Measurements from ENCODE around the gene RCN1.
A peak's percentile ranks its signal among the peaks of the same experiment; 100 is the strongest.
"Not testable (repeated sequence)": the region's sequence is repeated elsewhere in the genome, so short reads cannot be mapped to it uniquely, and the experiment has no call there.

RCN1 gene

DNA sequence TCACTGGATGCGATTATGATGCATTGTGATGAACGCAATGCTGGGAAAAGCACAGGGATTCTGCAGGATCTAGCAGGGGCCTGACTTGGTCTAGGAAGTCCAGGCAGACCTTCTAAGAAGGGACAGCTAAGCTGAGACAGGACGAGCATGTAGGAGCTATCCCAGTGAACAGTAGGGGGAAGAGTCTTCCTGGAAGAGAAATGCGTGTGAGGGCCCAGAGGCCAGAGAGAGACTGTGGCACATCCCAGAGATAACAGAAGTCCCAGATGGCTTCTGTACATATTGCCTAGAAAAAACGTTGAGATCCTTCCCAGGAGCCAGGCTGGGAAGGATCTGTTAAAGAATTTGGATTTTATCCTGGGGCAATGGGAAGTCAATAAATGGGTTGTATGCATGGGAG lies 24.6 kb downstream of the RCN1 start:
- no peak for DNase-seq

DNA sequence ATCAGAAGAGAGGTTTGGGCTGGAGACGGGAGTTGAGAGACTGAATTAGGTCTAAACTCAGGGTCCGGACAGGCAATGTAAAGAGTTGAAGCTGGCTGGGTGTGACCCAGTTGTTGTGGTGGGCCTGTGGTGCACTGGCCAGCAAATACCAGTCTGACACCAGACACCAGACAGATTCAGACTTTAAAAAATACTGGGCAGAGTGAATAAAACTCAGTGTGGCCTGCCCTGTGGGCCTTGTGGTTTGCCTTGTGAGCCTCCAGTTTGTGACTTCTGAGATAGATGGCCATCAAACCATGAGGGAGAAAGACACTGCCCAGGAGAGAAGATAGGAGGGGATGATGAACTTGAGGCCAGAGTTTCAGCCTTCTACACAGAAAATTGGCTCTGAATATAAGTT lies 25.8 kb downstream of the RCN1 start:
- DNase-seq, result no peak

DNA sequence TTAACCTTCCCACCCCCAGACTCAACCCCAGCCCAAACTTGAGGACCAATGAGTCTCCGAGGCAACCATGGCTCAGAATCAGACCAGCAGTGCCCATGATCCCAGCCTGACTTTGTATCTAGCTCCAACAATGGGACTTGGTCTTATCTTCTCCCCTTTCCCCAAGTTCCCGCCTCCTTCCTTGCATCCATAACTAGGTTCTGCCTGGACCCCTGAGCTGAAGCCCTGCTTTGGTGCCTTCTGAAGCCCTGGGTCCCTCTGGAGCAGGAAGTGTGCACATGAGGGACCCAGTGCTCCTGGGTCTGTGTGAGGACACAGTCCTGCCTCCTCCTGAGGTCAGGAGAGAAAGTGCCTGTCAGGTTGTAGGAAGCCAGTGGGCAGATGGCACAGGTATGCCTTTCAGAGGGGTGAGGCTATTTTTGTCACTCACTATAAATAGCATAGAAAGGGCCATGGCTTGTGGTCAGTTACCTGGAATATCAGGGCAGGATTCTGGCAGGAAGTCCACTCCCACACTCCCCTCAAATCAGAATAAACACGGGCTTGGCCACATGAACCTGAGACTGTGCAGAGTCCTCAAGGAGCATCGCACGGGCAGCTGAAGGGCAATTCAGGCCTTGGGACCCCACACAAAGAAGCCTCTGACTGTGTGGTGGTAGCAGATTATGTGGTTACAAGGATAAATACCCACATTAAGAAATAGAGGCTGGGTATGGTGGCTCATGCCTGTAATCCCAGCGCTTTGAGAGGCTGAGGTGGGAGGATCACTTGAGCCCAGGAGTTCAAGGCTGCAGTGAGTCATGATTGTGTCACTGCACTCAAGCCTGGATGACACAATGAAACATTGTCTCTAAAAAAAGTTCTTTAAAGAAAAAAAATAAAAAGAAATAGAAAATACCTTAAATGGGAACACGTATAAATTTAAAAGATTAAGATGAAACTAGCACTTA lies 27.4 kb downstream of the RCN1 start:
- no peak for DNase-seq

DNA sequence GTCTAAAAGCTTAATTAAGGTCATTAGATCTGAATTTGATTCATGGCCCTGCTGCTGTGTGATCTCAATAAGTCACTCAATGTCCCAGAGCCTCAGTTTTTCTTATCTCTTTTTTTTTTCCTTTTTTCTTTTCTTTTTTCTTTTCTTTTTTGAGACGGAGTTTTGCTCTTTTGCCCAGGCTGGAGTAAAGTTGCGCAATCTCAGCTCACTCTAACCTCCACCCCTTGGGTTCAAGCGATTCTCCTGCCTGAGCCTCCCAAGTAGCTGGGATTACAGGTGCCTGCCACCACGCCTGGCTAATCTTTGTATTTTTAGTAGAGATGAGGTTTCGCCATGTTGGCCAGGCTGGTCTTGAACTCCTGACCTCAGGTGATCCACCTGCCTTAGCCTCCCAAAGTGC lies 28.3 kb downstream of the RCN1 start:
- DNase-seq, result not testable (repeated sequence)

DNA sequence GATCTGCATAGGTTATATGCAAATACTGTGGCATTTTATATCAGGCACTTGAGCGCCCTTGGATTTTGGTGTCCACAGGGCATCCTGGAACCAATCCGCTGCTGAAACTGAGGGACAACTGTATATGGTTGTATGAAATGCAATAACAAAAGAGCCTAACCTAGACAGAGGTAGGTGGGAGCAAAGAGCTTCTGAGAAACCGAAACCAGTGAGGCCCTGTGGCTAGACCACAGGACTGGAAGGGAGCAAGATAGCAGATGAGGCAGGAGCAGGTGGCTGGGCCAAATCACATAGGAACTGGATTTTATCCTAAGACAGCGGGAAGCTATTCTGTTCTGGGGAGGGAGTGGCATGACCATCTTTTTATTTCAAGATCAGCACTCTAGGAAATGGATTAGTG lies 30.1 kb downstream of the RCN1 start:
- DNase-seq, result peak; percentile 17

DNA sequence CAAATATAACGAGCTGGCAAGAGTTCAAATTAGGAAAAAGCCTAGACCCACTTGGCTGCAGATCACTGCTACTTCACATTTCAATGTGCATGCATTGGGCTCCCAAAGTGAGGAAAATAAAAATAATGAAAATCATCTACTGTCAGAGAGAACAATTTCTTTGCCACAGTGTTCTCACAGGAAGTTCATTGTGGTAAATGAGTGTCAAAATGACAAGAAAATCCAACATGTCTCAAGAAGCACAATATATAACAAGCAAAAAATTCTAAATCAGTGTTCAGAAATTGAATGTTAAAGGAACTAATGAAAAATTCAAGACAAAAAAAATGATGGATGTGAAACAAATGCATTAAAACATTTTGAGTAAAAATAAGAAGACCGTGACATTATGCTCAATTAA lies 31.3 kb downstream of the RCN1 start:
- no peak for DNase-seq

DNA sequence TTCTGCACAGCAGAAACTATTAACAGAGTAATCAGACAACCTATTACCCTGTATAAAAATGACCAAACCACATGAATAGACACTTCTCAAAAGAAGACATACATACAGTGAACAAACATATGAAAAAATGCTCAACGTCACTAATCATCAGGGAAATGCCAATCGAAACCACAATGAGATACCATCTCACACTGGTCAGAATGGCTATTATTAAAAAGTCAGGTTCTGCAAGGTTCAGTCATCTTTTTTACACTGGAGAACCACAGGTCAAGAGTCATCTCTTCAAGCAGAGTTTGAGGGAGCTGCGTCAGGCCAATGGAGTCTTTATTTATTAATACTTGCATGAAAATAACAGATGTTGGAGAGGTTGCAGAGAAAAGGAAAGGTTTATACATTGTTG lies 40.4 kb downstream of the RCN1 start:
- no peak for DNase-seq

DNA sequence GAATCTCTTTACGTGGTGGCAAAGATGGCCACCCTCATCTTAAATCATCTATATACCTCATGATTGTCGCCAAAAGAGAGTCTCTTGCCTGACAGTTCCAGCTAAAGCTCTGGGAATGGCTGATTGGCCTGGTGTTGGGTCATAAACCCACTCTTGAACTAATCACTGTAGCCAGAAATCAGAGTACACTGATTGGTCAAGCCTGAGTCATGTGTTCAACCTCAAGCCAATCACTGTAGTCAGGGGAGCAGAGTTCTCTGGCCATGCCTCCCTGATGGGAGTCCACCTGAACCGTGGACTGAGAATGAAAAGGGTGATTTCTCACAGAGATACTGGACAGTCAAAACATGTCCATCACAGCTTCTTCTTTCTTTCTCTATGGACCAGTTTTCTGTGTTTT lies 45.8 kb downstream of the RCN1 start:
- no peak for DNase-seq

DNA sequence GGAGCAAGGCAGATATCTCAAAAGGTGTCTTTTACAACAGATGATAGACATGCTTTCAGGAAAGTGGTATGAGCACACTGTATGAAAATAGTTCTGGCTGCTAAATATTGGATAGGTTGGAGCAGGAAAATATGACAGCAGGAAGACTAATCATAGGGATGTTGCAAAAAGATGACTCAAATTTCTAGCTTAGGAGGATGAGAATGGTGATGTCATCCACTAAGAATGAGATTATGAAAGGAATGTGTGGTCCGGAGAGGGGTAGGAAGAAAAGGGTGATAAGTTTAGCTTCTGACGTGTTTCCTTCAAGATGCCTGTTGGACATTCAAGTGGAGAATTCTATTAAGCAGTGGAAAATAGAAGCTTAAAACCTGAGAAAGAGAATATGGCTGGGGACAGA lies 46.4 kb downstream of the RCN1 start:
- no peak for DNase-seq

DNA sequence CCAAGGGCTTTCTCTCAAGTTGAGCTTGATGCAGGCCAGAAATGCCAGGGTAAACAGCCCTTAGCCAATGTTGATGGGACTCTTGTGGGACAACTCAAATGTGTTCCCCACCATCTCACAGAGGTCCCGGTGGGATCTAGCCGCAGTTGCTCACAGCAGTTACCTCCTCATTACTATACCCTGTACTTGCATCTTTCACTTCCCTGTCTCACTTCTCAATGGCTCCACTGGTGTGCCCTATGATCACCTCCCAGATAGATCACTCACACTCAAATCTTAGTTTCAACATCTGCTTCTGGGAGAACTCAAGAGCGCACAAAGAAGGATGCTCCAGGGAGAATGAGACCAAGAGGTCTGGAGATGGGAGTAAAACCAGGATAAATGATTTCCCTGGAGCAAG lies 47.0 kb downstream of the RCN1 start:
- DNase-seq, result no peak

DNA sequence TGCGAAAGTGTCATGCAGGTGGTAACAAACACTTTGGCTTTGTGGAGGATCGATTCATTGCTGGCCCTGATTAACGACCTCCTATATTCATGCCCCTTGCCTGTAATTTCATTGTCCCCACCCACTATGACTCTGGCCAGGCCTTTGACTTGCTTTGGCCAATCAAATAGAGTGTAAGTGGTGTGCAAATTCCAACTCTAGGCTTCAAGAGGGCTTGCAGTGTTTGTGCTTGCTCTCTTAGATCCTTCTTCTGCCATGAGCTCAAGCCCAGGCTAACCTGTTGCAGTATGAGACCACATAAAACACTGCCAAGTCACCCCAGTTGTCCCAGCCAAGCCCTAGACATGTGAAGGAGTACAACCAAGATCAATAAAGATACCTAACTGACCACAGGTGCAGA lies 48.0 kb downstream of the RCN1 start:
- no peak for DNase-seq

DNA sequence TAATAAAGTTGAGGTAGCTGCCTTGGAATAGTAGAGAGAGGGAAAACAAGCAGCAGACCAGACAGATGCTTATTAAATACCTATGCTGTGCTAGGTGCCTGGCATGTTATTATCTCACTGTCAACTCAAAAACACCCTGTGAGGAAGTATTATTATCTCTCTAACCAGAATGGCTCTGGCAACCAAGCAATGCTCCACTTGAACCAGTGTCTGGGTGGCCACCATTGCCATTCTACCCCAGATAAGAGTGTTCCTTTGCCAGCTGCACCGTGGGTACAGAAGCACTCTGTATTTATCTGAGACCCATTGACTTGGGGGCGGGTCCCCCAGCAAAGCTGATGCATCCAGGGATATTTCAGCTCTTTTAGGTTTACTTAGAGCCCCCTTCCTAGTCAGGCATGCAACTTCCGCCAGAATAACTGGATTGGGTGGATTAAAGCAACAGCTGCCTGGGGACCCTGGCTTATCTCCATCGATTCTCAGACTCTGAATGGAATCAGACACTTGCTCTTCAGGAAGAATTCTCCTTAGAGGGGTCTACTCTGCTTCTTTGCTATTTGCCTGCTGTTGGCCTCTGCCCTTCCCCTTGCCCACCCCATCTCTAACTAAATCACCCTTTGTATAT lies 49.1 kb downstream of the RCN1 start:
- DNase-seq, result peak; percentile 38

DNA sequence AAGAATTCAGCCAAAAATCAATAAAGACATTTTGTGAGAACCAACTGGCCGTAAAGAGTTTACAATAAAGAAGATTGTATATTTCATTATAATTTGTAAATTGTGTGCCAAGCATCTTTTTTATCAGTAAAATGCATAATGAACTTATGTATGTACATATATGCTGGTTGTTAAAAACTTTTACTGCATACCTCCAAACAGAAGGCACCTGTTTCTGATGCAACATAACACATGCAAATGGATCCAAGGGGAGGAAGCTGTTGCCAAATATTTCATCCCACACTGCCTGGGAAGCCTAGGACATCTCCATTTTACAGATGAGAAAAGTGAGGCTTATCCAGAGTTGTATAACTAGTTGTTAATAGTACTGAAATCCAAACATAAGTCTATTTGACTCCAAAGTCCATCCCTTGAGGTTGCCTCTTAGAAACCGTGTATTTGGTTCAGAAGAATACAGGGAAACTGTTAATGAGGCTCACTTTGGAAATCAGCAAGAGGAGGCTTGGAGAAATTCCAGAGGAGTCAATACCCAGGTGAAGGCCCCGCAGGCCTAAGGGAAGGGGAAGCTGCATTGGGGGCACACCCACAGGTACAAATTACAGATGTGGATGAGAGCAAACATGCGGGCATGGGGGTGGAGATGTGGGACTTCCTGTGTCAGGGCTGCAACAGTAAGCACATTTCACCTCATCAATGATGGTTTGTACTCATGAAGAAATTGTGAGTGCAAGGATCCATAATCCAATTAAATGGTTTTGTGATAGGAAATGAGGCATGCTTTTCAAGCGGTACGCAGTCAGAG lies 51.1 kb downstream of the RCN1 start:
- DNase-seq, result no peak

DNA sequence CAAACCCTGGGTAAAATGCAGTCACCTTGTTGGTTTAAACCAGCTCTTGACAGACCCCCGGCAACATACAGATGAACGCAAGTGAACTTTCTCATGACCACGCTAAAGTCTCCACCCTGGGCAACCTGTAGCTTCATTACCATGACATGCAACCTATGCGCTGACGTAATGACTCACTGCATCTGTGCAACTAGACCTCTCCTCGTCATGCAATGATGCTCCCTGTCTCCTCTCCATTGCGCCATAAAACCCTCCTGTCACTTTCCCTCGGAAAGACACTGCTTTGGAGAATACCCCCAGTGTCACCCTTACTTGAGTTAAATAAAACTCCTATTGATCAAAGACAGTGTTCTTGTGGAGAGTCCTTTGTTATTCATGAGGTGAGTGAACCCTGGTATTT lies 52.5 kb downstream of the RCN1 start:
- no peak for DNase-seq

DNA sequence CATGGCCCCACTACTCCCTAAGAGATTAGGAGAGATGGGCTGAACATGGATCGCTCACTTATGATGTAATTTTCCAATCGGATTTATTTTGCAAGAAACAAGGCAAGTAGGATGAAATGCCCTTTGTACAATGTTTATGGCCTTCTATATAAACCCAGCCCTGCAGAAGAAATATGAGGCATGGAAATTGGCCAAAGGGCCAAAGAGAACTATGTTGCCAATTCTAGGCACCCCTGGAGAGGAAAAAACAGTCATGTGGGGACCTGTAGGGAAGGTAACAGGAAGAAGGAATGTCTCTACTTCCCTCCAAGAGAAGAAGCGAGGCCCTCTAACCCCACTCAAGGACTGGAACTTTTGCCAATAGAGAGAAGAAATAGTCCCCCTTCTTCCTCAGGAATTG lies 54.4 kb downstream of the RCN1 start:
- no peak for DNase-seq

DNA sequence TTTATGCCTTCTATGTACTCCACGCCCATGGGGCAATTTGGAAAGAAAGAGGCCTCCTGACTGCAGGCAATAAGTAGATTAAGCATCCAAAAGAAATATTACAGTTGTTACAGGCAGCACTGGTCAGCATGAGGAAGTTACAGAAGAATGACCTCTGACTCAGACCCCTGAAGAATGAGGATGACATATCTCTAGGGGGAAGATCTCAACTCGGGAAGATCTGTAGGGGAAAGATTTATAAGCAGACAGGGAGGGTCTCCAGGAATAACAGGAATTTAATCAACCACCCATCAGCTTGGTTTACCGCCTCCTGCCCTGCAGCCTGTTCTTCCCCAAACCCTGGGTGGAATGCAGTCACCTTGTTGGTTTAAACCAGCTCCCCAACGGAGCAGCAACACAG lies 58.0 kb downstream of the RCN1 start:
- DNase-seq, result no peak

DNA sequence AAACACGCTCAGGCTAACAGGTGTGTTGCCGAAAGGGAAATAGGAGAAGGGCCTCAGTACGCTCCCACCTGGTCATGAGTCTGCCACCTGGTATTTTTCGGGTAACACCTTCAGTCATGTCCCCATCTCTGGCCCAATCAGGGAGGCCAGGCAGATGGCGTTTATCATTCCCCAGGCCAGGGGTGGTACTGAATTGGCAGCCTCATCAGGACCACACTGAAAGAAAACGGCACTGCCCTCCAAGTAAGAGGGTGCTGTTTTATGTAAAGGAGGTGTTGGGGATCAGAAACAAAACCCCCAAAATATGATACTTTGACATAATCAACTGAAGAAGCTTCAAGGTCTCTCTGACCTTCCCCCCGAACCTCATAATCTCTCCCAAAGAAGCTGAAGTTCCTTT lies 58.9 kb downstream of the RCN1 start:
- DNase-seq, result no peak

DNA sequence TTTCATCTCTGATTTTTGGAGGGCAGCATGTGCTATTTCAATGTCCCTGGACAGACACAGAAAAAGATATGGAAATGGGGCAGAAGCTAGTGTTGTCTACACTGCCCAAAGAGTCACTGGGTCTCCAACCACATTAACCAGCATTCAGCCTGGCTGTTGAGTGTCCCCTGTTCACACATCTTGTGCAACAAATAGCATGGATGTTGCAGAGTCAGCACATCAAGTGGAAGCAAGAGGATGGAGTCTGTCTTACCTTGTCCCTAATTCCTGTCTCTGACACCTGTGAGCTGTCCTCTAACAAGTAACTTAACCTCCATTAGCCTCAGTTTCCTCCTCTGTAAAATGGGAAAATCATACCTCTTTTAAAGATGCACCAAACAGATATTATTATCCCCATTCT lies 60.2 kb downstream of the RCN1 start:
- DNase-seq, result no peak

DNA sequence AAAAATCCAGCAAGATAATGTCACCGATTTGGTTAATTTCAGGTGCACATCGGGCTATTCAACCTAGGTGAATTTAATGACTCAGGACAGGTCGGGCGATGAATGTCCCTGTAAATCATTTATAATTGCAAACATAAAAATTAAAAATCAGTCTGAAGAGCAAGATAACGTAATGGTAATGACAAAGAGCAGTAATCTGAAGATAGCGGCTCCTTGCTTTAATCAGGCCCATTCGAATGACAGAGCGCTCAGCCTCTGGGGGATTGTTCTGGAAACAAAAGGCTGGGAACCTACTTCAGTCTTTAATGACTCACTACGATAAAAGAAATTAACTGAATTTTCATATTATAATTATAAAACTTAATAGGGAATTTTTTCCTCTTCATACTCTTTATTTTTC lies 61.3 kb downstream of the RCN1 start:
- DNase-seq, result no peak

DNA sequence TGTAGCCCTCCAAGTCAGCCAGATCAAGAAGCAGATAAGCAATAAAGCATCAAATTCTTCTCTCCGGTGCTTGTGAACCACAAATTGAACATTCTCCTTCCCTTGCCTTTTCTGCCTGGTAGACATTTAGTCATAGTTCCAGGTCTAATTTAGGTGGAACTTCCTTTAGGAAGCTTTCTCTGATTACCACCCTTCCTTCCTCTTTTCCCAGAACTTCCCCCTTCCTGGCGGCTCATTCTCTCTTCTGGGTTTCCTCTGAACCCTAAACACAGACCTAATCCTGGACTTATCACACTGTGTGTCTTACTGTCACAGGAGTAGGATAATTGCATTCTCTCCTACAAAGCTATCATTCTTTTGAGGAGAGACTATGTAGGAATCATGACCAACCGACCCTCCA lies 61.9 kb downstream of the RCN1 start:
- DNase-seq, result no peak

DNA sequence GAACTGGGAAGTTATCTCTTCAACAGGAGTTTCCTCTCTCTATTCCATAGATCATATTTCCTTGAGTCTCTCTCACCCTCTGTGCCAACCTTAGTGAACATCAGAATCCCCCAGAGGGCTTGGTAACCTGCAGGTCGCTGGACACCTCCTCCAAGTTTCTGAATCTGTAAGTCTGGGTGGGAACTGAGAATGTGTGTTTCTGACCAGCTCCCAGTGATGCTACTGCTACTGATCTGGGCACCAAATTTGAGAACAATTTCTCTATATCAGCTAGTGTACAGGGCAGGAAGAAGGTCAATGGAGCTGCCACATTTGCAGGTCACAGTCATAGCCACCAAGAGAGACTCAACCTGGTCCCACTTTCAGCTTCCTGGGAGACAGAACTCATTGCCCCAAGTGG lies 62.9 kb downstream of the RCN1 start:
- DNase-seq, result no peak

DNA sequence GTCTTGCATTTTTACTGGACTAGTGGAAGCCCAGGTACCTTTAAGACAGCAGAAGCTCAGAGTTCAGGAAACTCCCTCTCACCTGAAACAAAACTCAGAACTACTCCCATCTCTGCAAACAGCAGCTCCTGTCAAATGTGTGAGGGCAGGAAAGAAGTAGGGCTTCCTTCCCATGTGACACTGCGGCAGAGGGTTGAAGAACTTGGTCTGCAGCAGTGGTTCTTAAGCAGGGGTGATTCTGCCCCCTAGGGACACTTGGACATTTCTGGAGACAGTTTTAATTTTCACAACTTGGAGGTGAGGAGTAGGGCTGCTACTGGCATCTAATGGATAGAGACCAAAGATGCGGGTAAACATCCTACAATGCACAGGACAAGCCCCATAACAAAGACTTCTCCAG lies 63.4 kb downstream of the RCN1 start:
- DNase-seq, result peak; percentile 40
